ENCODE results near the gene CCND2.
"Not testable (repeated sequence)": the region's sequence is repeated elsewhere in the genome, so short reads cannot be mapped to it uniquely, and the experiment has no call there.

CCND2 gene

DNA sequence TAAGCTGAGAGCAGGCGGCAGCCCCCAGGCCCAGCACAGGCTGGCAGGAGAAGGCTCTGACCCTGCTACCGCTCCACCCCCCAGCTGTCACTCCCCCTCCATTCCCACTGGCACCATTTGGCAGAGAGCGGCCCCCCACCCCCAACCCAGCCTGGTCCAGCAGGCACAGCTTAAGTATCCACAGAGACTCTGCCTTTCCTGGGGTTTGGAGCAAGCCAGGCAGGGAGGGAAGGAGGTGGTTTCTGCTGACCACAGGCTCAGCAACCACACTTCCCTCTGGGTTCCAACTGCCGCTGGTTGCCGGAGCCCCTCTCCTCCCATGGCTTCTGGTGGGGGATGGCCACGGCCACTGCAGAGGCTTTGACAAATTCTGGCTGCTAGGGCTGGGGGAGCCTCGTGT lies 30.5 kb upstream of the CCND2 start:
- Histone ChIP-seq H4K8ac (ENCODE audit: low read depth, low read length) (no peak overlapping the region), H3K18ac (ENCODE audit: low read length) (peak overlapping the region; percentile 85), H3K4me1 (ENCODE audit: control insufficient read depth in 2 of 2, insufficient read depth in 1 of 2, low read depth in 1 of 2, low read length in 2 of 2) (peaks cover 0 to 11% of the 10 kb centered on the region in 2 donors), H3K9ac (ENCODE audit: low read depth, low read length, poor library complexity) (peak overlapping the region; percentile 47), H3K27me3 (ENCODE audit: control insufficient read depth in 3 of 3, insufficient read depth in 3 of 3, low read depth in 1 of 3, low read length in 3 of 3) (peaks cover 0 to 3% (median 0%) of the 10 kb centered on the region in 3 experiments), H3K4ac (ENCODE audit: low read length) (no peak overlapping the region), H3K14ac (ENCODE audit: low read length) (peak overlapping the region; percentile 43), H3K9me3 (replicated peaks in 1 of 2; ENCODE audit: control insufficient read depth in 2 of 2, insufficient read depth in 1 of 2, low read depth in 1 of 2, low read length in 2 of 2) (peaks cover 2 to 3% of the 10 kb centered on the region in 2 donors), H2BK5ac (ENCODE audit: low read length) (peak overlapping the region; percentile 57), H3K36me3 (replicated peaks in 1 of 2; ENCODE audit: control insufficient read depth in 2 of 2, insufficient read depth in 2 of 2, low read length in 2 of 2) (no peaks in the 10 kb centered on the region), H3K4me2 (ENCODE audit: insufficient read depth, low read length, poor library complexity, severe bottlenecking) (no peak overlapping the region), H2BK15ac (ENCODE audit: low read length) (peak overlapping the region; percentile 71), H3K79me1 (ENCODE audit: low read depth, low read length) (peaks cover 3% of the 10 kb centered on the region), H3K23ac (ENCODE audit: low read depth, low read length, poor library complexity) (no peak overlapping the region), H2AK5ac (ENCODE audit: low read depth, low read length) (peak overlapping the region; percentile 54), H3K27ac (replicated peaks; ENCODE audit: low read length) (no peak overlapping the region), H3K4me3 (ENCODE audit: low read length in 2 of 2) (no peak overlapping the region), H4K91ac (ENCODE audit: low read depth, low read length, poor library complexity) (no peak overlapping the region), H2AFZ (ENCODE audit: low read length) (no peak overlapping the region), H2BK12ac (ENCODE audit: low read length) (no peak overlapping the region), H2BK120ac (ENCODE audit: low read depth, low read length) (no peak overlapping the region)
- WGBS, 2 donors (ENCODE audit: extremely low coverage in 2 of 2, insufficient read length in 2 of 2, insufficient replicate concordance in 1 of 2), result no CpG with 5 or more reads among the region's 7 CpGs
- no peak for DNase-seq (ENCODE audit: low spot score)

- not testable (repeated sequence) for H3K27me3 ChIP-seq (ENCODE audit: control insufficient read depth in 3 of 3, insufficient read depth in 3 of 3, low read depth in 1 of 3, low read length in 3 of 3); H3K23ac ChIP-seq (ENCODE audit: low read depth, low read length, poor library complexity); H3K36me3 ChIP-seq (replicated peaks in 1 of 2; ENCODE audit: control insufficient read depth in 2 of 2, insufficient read depth in 2 of 2, low read length in 2 of 2); H2BK120ac ChIP-seq (ENCODE audit: low read depth, low read length); H4K91ac ChIP-seq (ENCODE audit: low read depth, low read length, poor library complexity); H3K9me3 ChIP-seq (replicated peaks in 1 of 2; ENCODE audit: control insufficient read depth in 2 of 2, insufficient read depth in 1 of 2, low read depth in 1 of 2, low read length in 2 of 2); H2BK15ac ChIP-seq (ENCODE audit: low read length); H2BK12ac ChIP-seq (ENCODE audit: low read length); H3K79me1 ChIP-seq (ENCODE audit: low read depth, low read length); H2BK5ac ChIP-seq (ENCODE audit: low read length); H3K9ac ChIP-seq (ENCODE audit: low read depth, low read length, poor library complexity); H3K4ac ChIP-seq (ENCODE audit: low read length); H3K27ac ChIP-seq (replicated peaks; ENCODE audit: low read length); H4K8ac ChIP-seq (ENCODE audit: low read depth, low read length); DNase-seq (ENCODE audit: low spot score); H3K4me2 ChIP-seq (ENCODE audit: insufficient read depth, low read length, poor library complexity, severe bottlenecking); H3K4me3 ChIP-seq (ENCODE audit: low read length in 2 of 2); H2AFZ ChIP-seq (ENCODE audit: low read length); H3K14ac ChIP-seq (ENCODE audit: low read length)
- peaks cover 0 to 11% of the 10 kb centered on the region in 2 donors for H3K4me1 ChIP-seq (ENCODE audit: control insufficient read depth in 2 of 2, insufficient read depth in 1 of 2, low read depth in 1 of 2, low read length in 2 of 2)
- WGBS, 2 donors (ENCODE audit: extremely low coverage in 2 of 2, insufficient read length in 2 of 2, insufficient replicate concordance in 1 of 2), result no CpG with 5 or more reads among the region's 43 CpGs
- peak overlapping the region; percentile 85 for H3K18ac ChIP-seq (ENCODE audit: low read length)
- peak overlapping the region; percentile 54 for H2AK5ac ChIP-seq (ENCODE audit: low read depth, low read length)
Measured at GRCh38 chr12:4243491-4244100, 30.0 kb upstream of the CCND2 start.

DNA sequence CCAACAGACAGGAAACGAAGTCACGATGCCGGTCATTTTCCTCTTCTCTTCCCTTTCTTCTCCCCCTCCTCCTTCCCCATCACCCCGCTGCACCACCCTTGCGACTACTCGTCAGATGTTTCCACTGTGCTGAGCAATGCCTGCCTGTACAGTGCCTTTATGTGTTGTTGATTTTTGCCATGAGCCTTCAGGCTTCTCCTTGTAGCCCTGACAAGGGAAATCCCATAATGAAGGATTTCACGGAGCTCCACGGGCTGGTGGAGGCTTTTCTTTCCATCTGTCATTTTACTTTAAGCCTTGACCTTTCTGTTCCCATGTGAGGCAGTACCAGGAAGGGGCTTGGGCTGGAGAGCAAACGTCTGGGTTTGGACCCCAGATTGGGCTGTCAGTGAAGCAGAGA lies 28.7 kb upstream of the CCND2 start:
- Histone ChIP-seq H2AK5ac (ENCODE audit: low read depth, low read length) (no peak overlapping the region), H3K23ac (ENCODE audit: low read depth, low read length, poor library complexity) (no peak overlapping the region), H3K4me1 (ENCODE audit: control insufficient read depth in 2 of 2, insufficient read depth in 1 of 2, low read depth in 1 of 2, low read length in 2 of 2) (peaks cover 0 to 11% of the 10 kb centered on the region in 2 donors), H3K36me3 (replicated peaks in 1 of 2; ENCODE audit: control insufficient read depth in 2 of 2, insufficient read depth in 2 of 2, low read length in 2 of 2) (no peaks in the 10 kb centered on the region), H3K4ac (ENCODE audit: low read length) (no peak overlapping the region), H4K8ac (ENCODE audit: low read depth, low read length) (no peak overlapping the region), H3K9me3 (replicated peaks in 1 of 2; ENCODE audit: control insufficient read depth in 2 of 2, insufficient read depth in 1 of 2, low read depth in 1 of 2, low read length in 2 of 2) (peaks cover 2 to 3% of the 10 kb centered on the region in 2 donors), H2BK15ac (ENCODE audit: low read length) (no peak overlapping the region), H3K14ac (ENCODE audit: low read length) (no peak overlapping the region), H2BK12ac (ENCODE audit: low read length) (no peak overlapping the region), H2AFZ (ENCODE audit: low read length) (no peak overlapping the region), H3K27ac (replicated peaks; ENCODE audit: low read length) (no peak overlapping the region), H3K79me1 (ENCODE audit: low read depth, low read length) (peaks cover 2% of the 10 kb centered on the region), H4K91ac (ENCODE audit: low read depth, low read length, poor library complexity) (no peak overlapping the region), H3K4me2 (ENCODE audit: insufficient read depth, low read length, poor library complexity, severe bottlenecking) (no peak overlapping the region), H3K4me3 (ENCODE audit: low read length in 2 of 2) (no peak overlapping the region), H3K9ac (ENCODE audit: low read depth, low read length, poor library complexity) (no peak overlapping the region), H2BK5ac (ENCODE audit: low read length) (no peak overlapping the region), H2BK120ac (ENCODE audit: low read depth, low read length) (no peak overlapping the region), H3K27me3 (ENCODE audit: control insufficient read depth in 3 of 3, insufficient read depth in 3 of 3, low read depth in 1 of 3, low read length in 3 of 3) (peaks cover 0 to 3% (median 0%) of the 10 kb centered on the region in 3 experiments), H3K18ac (ENCODE audit: low read length) (no peak overlapping the region)
- no CpG with 5 or more reads among the region's 9 CpGs for WGBS, 2 donors (ENCODE audit: extremely low coverage in 2 of 2, insufficient read length in 2 of 2, insufficient replicate concordance in 1 of 2)
- DNase-seq (ENCODE audit: low spot score), result no peak

DNA sequence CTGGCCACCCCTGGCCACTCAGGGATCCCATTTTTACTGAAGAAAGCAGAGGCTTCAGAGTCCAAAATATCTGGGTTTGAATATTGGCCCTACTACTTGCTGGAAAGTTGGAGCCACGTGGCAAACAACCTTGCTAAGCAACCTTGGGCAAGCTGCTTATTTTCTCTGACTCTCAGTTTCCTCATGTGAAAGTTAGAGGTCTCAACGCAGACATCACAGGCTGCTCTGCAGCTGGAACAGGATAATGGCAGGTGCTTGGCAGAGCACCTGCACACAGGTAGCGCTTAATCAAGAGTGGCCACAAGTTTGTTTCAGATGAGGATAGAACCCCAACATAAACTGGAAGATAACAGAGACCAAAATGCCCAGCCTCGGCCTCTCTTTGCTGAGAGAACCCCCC lies 28.1 kb upstream of the CCND2 start:
- H3K27me3 ChIP-seq (ENCODE audit: control insufficient read depth in 3 of 3, insufficient read depth in 3 of 3, low read depth in 1 of 3, low read length in 3 of 3), result peaks cover 0 to 3% (median 0%) of the 10 kb centered on the region in 3 experiments
- WGBS, 2 donors (ENCODE audit: extremely low coverage in 2 of 2, insufficient read length in 2 of 2, insufficient replicate concordance in 1 of 2), result no CpG with 5 or more reads among the region's 4 CpGs

More for the DNA sequence above, 28.1 kb upstream of the CCND2 start:
- no peak overlapping the region for H3K9ac ChIP-seq (ENCODE audit: low read depth, low read length, poor library complexity)
- no peak overlapping the region for H3K18ac ChIP-seq (ENCODE audit: low read length)
- H3K4me1 ChIP-seq (ENCODE audit: control insufficient read depth in 2 of 2, insufficient read depth in 1 of 2, low read depth in 1 of 2, low read length in 2 of 2), result peaks cover 0 to 12% of the 10 kb centered on the region in 2 donors
- H4K8ac ChIP-seq (ENCODE audit: low read depth, low read length), result no peak overlapping the region
- DNase-seq (ENCODE audit: low spot score), result no peak
- H2BK15ac ChIP-seq (ENCODE audit: low read length), result no peak overlapping the region
- H3K36me3 ChIP-seq (replicated peaks in 1 of 2; ENCODE audit: control insufficient read depth in 2 of 2, insufficient read depth in 2 of 2, low read length in 2 of 2), result no peaks in the 10 kb centered on the region
- H3K4me2 ChIP-seq (ENCODE audit: insufficient read depth, low read length, poor library complexity, severe bottlenecking), result no peak overlapping the region
- no peak overlapping the region for H2BK5ac ChIP-seq (ENCODE audit: low read length)
- no peak overlapping the region for H2AK5ac ChIP-seq (ENCODE audit: low read depth, low read length)
- H3K79me1 ChIP-seq (ENCODE audit: low read depth, low read length), result no peaks in the 10 kb centered on the region
- no peak overlapping the region for H2AFZ ChIP-seq (ENCODE audit: low read length)
- H4K91ac ChIP-seq (ENCODE audit: low read depth, low read length, poor library complexity), result no peak overlapping the region
- peaks cover 0 to 3% of the 10 kb centered on the region in 2 donors for H3K9me3 ChIP-seq (replicated peaks in 1 of 2; ENCODE audit: control insufficient read depth in 2 of 2, insufficient read depth in 1 of 2, low read depth in 1 of 2, low read length in 2 of 2)
- no peak overlapping the region for H3K27ac ChIP-seq (replicated peaks; ENCODE audit: low read length)
- H2BK12ac ChIP-seq (ENCODE audit: low read length), result no peak overlapping the region
- no peak overlapping the region for H3K23ac ChIP-seq (ENCODE audit: low read depth, low read length, poor library complexity)
- no peak overlapping the region for H3K14ac ChIP-seq (ENCODE audit: low read length)
- no peak overlapping the region for H2BK120ac ChIP-seq (ENCODE audit: low read depth, low read length)
- no peak overlapping the region for H3K4ac ChIP-seq (ENCODE audit: low read length)
- H3K4me3 ChIP-seq (ENCODE audit: low read length in 2 of 2), result no peak overlapping the region
